Measurements from ENCODE around the gene FTH1.

DNA sequence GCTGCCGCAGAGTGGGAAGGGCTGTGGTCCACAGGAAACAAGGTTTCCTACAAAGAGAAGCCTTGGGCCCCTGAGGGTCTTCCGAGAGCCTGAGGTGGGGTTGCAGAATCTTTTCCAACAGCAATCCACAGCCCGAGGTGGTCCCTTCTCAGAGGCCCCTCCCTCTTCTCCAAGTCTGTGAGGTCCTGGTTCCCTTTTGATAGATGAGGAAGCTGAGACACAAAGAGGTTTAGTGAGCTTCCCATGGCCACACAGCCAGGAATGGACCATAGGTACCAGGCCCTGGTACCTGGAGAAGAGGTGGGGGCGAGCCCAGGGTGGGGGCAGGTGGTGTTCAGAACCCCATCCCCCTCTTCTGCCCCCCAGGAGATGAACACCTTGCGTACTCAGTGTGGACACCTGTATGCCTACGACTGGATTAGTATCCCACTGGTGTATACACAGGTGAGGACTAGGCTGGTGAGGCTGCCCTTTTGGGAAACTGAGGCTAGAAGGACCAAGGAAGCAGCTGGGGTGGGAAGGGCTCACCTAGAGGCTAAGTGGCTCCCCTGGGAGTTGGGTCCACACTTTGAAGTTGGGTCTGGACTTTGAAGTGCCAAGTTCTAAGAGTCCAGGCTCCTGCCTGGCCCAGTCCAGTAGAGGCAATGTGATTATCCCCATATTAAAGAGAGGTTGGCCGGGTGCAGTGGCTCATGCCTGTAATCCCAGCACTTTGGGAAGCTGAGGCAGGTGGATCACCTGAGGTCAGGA lies 10.2 kb downstream of the FTH1 start:
- no peak for TF ChIP-seq CTCF (IDR thresholded peaks at IDR 0.05; ENCODE audit: poor library complexity, severe bottlenecking)
- TF ChIP-seq EP300 (conservative IDR thresholded peaks at IDR 0.05; ENCODE audit: poor library complexity, severe bottlenecking): no peak
- no peak for TF ChIP-seq EZH2 (IDR thresholded peaks at IDR 0.05; ENCODE audit: borderline replicate concordance, insufficient read depth, low read length, poor library complexity, severe bottlenecking)
- no peak for TF ChIP-seq POLR2AphosphoS5 (IDR thresholded peaks at IDR 0.05)
- no peak for TF ChIP-seq RAD21 (conservative IDR thresholded peaks at IDR 0.05)
- no peak for TF ChIP-seq SMC3 (conservative IDR thresholded peaks at IDR 0.05; ENCODE audit: poor library complexity)
- TF ChIP-seq, protein P1, sequence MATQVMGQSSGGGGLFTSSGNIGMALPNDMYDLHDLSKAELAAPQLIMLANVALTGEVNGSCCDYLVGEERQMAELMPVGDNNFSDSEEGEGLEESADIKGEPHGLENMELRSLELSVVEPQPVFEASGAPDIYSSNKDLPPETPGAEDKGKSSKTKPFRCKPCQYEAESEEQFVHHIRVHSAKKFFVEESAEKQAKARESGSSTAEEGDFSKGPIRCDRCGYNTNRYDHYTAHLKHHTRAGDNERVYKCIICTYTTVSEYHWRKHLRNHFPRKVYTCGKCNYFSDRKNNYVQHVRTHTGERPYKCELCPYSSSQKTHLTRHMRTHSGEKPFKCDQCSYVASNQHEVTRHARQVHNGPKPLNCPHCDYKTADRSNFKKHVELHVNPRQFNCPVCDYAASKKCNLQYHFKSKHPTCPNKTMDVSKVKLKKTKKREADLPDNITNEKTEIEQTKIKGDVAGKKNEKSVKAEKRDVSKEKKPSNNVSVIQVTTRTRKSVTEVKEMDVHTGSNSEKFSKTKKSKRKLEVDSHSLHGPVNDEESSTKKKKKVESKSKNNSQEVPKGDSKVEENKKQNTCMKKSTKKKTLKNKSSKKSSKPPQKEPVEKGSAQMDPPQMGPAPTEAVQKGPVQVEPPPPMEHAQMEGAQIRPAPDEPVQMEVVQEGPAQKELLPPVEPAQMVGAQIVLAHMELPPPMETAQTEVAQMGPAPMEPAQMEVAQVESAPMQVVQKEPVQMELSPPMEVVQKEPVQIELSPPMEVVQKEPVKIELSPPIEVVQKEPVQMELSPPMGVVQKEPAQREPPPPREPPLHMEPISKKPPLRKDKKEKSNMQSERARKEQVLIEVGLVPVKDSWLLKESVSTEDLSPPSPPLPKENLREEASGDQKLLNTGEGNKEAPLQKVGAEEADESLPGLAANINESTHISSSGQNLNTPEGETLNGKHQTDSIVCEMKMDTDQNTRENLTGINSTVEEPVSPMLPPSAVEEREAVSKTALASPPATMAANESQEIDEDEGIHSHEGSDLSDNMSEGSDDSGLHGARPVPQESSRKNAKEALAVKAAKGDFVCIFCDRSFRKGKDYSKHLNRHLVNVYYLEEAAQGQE (IDR thresholded peaks at IDR 0.05; ENCODE audit: borderline replicate concordance): no peak
- TF ChIP-seq TAF1 (IDR thresholded peaks at IDR 0.05; ENCODE audit: low read depth): no peak
